CD14-positive monocyte (primary cell): Measurements from ENCODE around the gene CHCHD6. TPM values are rescaled to one million over a fixed set of nuclear protein-coding genes. Genes with fewer than 3 reads are reported as not detected.

Source experiments
- DNase-seq, 3 donors: peaks; one replicate each; pipeline ENCODE4 v3.0.0-alpha.2; 2011 to 2022
- H2AFZ ChIP-seq: 2 replicates; pipeline ENCODE4 v1.6.0; 2012; ENCODE audit warnings: mild to moderate bottlenecking, low read depth, low read length, inconsistent platforms; ENCODE audit not compliant: insufficient read depth, poor library complexity, severe bottlenecking
- H3K27ac ChIP-seq, 2 donors: 1 replicate in 1 of 2; 2 replicates in 1 of 2; pipeline ENCODE4 v1.5.1; 2012 to 2013; ENCODE audit warnings: low read length in 2 of 2, control low read depth in 1 of 2, inconsistent platforms in 1 of 2, low read depth in 1 of 2, mild to moderate bottlenecking in 1 of 2
- H3K27me3 ChIP-seq, 2 donors: one replicate each; pipeline versions ENCODE4 v1.6.0 to v1.6.1; 2011 to 2013; ENCODE audit warnings: low read length in 2 of 2; ENCODE audit not compliant: control insufficient read depth in 2 of 2, insufficient read depth in 2 of 2
- H3K36me3 ChIP-seq, 2 donors: replicated peaks in 1 of 2; 1 replicate in 1 of 2; 2 replicates in 1 of 2; pipeline versions ENCODE4 v1.5.1 to v1.6.1; 2012 to 2013; ENCODE audit warnings: low read length in 2 of 2, control low read depth in 1 of 2, inconsistent platforms in 1 of 2, mild to moderate bottlenecking in 1 of 2; ENCODE audit not compliant: insufficient read depth in 2 of 2, control insufficient read depth in 1 of 2
- H3K4me1 ChIP-seq, 2 donors: 1 replicate in 1 of 2; 2 replicates in 1 of 2; pipeline versions ENCODE4 v1.5.1 to v1.6.1; 2012 to 2013; ENCODE audit warnings: low read length in 2 of 2, control low read depth in 1 of 2, inconsistent platforms in 1 of 2, mild to moderate bottlenecking in 1 of 2, moderate library complexity in 1 of 2; ENCODE audit not compliant: insufficient read depth in 2 of 2, control insufficient read depth in 1 of 2
- H3K4me2 ChIP-seq: replicated peaks from 2 replicates; pipeline ENCODE3; 2012; ENCODE audit warnings: low read length, moderate library complexity, mild to moderate bottlenecking; ENCODE audit not compliant: poor library complexity, severe bottlenecking; ENCODE audit errors: extremely low read depth
- H3K4me3 ChIP-seq, 3 experiments: fragments of 200-600 bp in 1 of 3; sonication (generic) in 1 of 3; replicated peaks in 1 of 3; 1 replicate in 2 of 3; 2 replicates in 1 of 3; pipeline ENCODE4 v1.5.1; 2011 to 2013; ENCODE audit warnings: low read length in 3 of 3, mild to moderate bottlenecking in 3 of 3, control low read depth in 2 of 3, low read depth in 2 of 3, inconsistent platforms in 1 of 3, moderate library complexity in 1 of 3
- H3K79me2 ChIP-seq: 2 replicates; pipeline ENCODE4 v1.6.0; 2012; ENCODE audit warnings: mild to moderate bottlenecking, control low read depth, inconsistent platforms, low read length, moderate library complexity; ENCODE audit not compliant: insufficient read depth
- H3K9ac ChIP-seq: 2 replicates; pipeline ENCODE4 v1.6.0; 2017; ENCODE audit warnings: low read length, mild to moderate bottlenecking; ENCODE audit not compliant: insufficient read depth, poor library complexity, severe bottlenecking
- H3K9me3 ChIP-seq, 2 donors: replicated peaks in 1 of 2; 1 replicate in 1 of 2; 2 replicates in 1 of 2; pipeline versions ENCODE4 v1.5.1 to v1.6.1; 2012 to 2013; ENCODE audit warnings: low read length in 2 of 2, control low read depth in 1 of 2; ENCODE audit not compliant: control insufficient read depth in 1 of 2, insufficient read depth in 1 of 2
- H4K20me1 ChIP-seq: 2 replicates; pipeline ENCODE4 v1.6.0; 2012; ENCODE audit warnings: mild to moderate bottlenecking, low read length, control low read depth, moderate library complexity; ENCODE audit not compliant: insufficient read depth
- H3K27ac Mint-ChIP-seq, 7 donors: one replicate each; pipeline ENCODE4 v1.8.0; 2020; ENCODE audit warnings: mild to moderate bottlenecking in 7 of 7, mixed read lengths in 7 of 7, moderate library complexity in 6 of 7, inconsistent platforms in 2 of 7
- H3K27me3 Mint-ChIP-seq, 3 donors: one replicate each; pipeline ENCODE4 v1.8.0; 2021 to 2022; ENCODE audit warnings: low read depth in 3 of 3, mild to moderate bottlenecking in 3 of 3, mixed read lengths in 3 of 3, moderate library complexity in 3 of 3, inconsistent platforms in 1 of 3
- H3K36me3 Mint-ChIP-seq, 2 donors: one replicate each; pipeline ENCODE4 v1.8.0; 2020; ENCODE audit warnings: mixed read lengths in 2 of 2, inconsistent platforms in 1 of 2, mild to moderate bottlenecking in 1 of 2
- H3K4me1 Mint-ChIP-seq: one replicate; pipeline ENCODE4 v1.8.0; 2020; ENCODE audit warnings: mild to moderate bottlenecking, mixed read lengths
- H3K4me3 Mint-ChIP-seq, 2 donors: one replicate each; pipeline ENCODE4 v1.8.0; 2020; ENCODE audit warnings: mild to moderate bottlenecking in 2 of 2, mixed read lengths in 2 of 2, moderate library complexity in 1 of 2
- H3K9me3 Mint-ChIP-seq, 7 donors: one replicate each; pipeline ENCODE4 v1.8.0; 2020 to 2022; ENCODE audit warnings: mixed read lengths in 7 of 7, mild to moderate bottlenecking in 6 of 7, moderate library complexity in 6 of 7, inconsistent platforms in 2 of 7
- CTCF ChIP-seq: fragments of 200-600 bp; IDR thresholded peaks from one replicate; pipeline ENCODE4 v1.8.0; 2022; ENCODE audit warnings: antibody characterized with exemption, mild to moderate bottlenecking
- WGBS: methylation state at CpG from one replicate; pipeline ENCODE4 v1.1.5; 2013; ENCODE audit warnings: missing lambda C conversion rate; ENCODE audit not compliant: insufficient coverage; 5-methylcytosine and 5-hydroxymethylcytosine counted together
- intact Hi-C, 2 donors: fragments of 100-400 bp; cut with micrococcal nuclease; formaldehyde crosslinking; loops; one replicate each; pipeline versions ENCODE4 v1.15.0 to v1.15.1; 2023
- polyA plus RNA-seq, 3 donors: library from polyadenylated mRNA; depleted of rRNA in 1 of 3; unstranded in 2 of 3; stranded (reverse) in 1 of 3; fragments of 300-500 nt in 2 of 3; fragments of >200 nt in 1 of 3; fragmentation: Illumina TruSeq in 2 of 3; gene quantifications; 1 replicate in 2 of 3; 2 replicates in 1 of 3; pipeline ENCODE4 v1.2.3, GENCODE V29; 2012 to 2021

The CHCHD6 gene
- polyA plus RNA-seq, 3 donors: 1.1 to 1.8 (median 1.8) TPM

DNA sequence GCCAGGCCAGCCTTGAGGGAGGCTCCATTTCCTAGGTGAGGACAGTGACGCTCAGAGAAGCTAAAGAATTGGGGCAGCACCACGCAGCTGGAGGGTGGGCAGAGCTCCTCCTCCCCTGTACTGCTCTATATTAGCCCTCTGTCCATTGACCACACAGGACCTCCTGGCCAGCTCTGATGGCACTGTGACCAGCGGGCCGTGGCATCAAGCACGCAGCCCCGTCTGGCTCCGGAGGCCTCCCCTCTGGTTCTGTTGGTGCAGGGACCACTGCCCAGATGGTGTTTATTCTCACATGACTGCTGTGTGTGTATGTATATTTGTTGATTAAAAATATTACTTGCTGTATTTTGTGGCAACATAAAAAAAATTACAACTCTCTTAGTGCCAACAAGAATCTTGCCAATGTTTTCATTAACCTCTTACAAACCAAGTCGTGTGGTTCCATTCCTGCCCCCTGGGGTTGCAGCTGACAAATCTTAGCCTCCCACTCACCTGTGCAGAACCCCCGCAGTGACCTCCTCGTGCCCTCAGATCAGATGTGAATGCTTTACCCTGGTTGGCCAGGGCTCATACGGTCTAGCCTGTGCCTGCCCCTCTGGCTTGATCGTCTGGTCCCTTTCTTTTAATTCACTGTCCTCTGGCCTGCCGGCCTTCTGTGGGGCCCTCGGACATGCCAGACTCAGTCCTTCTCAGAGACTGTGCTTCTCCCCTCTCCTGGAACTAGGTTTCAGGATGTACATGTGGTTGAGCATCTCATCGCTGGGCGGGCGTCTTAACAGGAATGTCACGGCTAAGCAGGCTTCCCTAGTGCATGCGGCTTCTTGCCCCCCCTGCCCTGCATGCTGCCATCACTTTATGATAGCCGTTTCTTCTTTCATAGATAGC is 14.8 kb downstream of the CHCHD6 start:
- Histone ChIP-seq H3K27me3 (no peaks in the 10 kb centered on the region), H3K27ac (no peak overlapping the region), H3K36me3 (no peaks in the 10 kb centered on the region), H3K4me1 (no peaks in the 10 kb centered on the region), H3K79me2 (no peaks in the 10 kb centered on the region), H3K9me3 (no peaks in the 10 kb centered on the region), H3K4me2 (no peak overlapping the region), H3K4me3 (no peak overlapping the region), H4K20me1 (no peaks in the 10 kb centered on the region), H3K9ac (no peak overlapping the region), H2AFZ (no peak overlapping the region)
- Mint-ChIP-seq H3K27me3 (no peaks in the 10 kb centered on the region), H3K36me3 (no peaks in the 10 kb centered on the region), H3K27ac (no peak overlapping the region), H3K4me1 (peaks cover 8% of the 10 kb centered on the region), H3K9me3 (peaks cover 0 to 2% (median 0%) of the 10 kb centered on the region in 7 donors), H3K4me3 (no peak overlapping the region)
- DNase-seq: no peak
- WGBS: 96% methylated on average over 9 of the region's 20 CpGs
- intact Hi-C loops: no loop called here
- no peak for TF ChIP-seq CTCF

DNA sequence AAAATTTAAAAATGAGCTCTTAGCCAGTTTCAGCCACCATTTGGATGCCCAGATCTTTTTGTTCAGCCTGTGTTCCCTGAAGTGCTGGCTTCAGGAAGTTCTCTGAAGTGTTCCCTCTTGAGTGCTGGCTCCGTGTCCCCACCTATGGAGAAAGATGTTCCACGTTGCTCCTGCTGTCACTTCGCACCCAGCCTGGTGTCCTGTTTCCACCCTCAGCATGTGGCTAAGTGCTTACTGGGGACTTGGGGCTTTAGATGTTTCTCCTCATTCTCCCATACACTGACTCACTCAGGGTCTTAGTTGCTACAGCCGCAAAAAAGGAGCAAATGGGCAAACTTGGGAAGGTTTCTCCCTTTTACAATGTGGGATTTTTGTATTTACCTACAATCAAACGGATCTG is 16.6 kb downstream of the CHCHD6 start:
- H3K4me2 ChIP-seq: no peak overlapping the region
- H3K4me3 Mint-ChIP-seq: no peak overlapping the region
- no peak overlapping the region for H3K4me3 ChIP-seq
- H3K36me3 Mint-ChIP-seq: peaks cover 0 to 3% of the 10 kb centered on the region in 2 donors
- H3K4me1 Mint-ChIP-seq: peaks cover 7% of the 10 kb centered on the region
- no peaks in the 10 kb centered on the region for H3K9me3 ChIP-seq
- no peaks in the 10 kb centered on the region for H3K36me3 ChIP-seq
- H3K4me1 ChIP-seq: no peaks in the 10 kb centered on the region
- no peak overlapping the region for H3K9ac ChIP-seq
- H4K20me1 ChIP-seq: no peaks in the 10 kb centered on the region
- no peak overlapping the region for H2AFZ ChIP-seq
- intact Hi-C loops: no loop called here
- no peak for TF ChIP-seq CTCF
- WGBS: 67% methylated on average over 1 of the region's 5 CpGs
- H3K27me3 Mint-ChIP-seq: peaks cover 0 to 2% (median 0%) of the 10 kb centered on the region in 3 donors
- DNase-seq: no peak
- H3K27me3 ChIP-seq: no peaks in the 10 kb centered on the region
- no peak overlapping the region for H3K27ac ChIP-seq
- H3K27ac Mint-ChIP-seq: no peak overlapping the region
- no peaks in the 10 kb centered on the region for H3K79me2 ChIP-seq
- H3K9me3 Mint-ChIP-seq: peaks cover 0 to 9% (median 5%) of the 10 kb centered on the region in 7 donors
